ENCODE data around the gene RPE65.
"Not testable (repeated sequence)": the region's sequence is repeated elsewhere in the genome, so short reads cannot be mapped to it uniquely, and the experiment has no call there.

Gene RPE65

DNA sequence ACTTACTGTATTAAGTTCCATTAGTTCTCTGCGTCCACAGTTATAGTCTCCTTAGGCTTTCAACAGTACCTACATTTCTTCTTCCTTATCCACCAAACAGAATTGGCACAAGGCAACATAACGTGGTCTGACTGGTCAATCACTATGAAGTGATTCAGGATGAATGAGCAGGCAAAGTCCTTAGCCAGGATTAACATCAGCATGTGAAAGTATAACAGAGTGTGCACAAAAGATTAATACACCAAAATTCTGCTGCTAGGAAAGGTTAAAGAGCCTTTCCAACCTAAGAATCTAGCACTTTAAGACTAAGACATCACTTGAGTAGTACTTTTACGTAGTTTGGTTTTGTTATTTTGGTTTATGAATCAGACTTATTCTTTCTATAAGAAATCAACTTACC is 31.3 kb upstream of the RPE65 start:
- Histone ChIP-seq H3K9me3 (ENCODE audit: control insufficient read depth, low read length) (no peaks in the 10 kb centered on the region), H3K27ac (ENCODE audit: insufficient read depth, low read length, poor library complexity, severe bottlenecking) (no peak overlapping the region), H3K27me3 (replicated peaks; ENCODE audit: control insufficient read depth, insufficient read depth, low read length, poor library complexity, severe bottlenecking) (no peaks in the 10 kb centered on the region), H3K4me3 (ENCODE audit: insufficient read depth, low read depth, low read length, poor library complexity, severe bottlenecking) (no peak overlapping the region), H3K36me3 (ENCODE audit: control insufficient read depth, insufficient read depth, low read length) (no peaks in the 10 kb centered on the region), H3K4me1 (ENCODE audit: control insufficient read depth, insufficient read depth, low read length, poor library complexity, severe bottlenecking) (no peaks in the 10 kb centered on the region)
- DNase-seq: no peak

DNA sequence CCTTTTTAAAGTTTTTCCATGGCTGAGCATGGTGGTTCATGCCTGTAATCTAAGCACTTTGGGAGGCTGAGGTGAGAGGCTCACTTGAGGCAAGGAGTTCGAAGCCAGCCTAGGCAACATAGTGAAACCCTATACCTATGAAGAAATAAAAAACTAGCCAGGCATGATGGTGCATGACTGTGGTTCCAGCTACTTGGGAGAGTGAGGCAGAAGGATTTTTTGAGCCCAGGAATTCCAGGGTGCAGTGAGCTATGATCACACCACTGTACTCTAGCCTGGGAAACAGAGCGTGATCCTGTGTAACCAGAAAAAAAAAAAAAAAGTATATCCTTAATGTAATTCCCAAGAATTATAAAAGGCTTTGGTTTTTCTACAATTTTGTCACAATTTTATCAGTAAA is 29.7 kb upstream of the RPE65 start:
- Histone ChIP-seq H3K36me3 (ENCODE audit: control insufficient read depth, insufficient read depth, low read length) (no peaks in the 10 kb centered on the region), H3K9me3 (ENCODE audit: control insufficient read depth, low read length) (no peaks in the 10 kb centered on the region), H3K27ac (ENCODE audit: insufficient read depth, low read length, poor library complexity, severe bottlenecking) (no peak overlapping the region), H3K4me1 (ENCODE audit: control insufficient read depth, insufficient read depth, low read length, poor library complexity, severe bottlenecking) (no peaks in the 10 kb centered on the region), H3K4me3 (ENCODE audit: insufficient read depth, low read depth, low read length, poor library complexity, severe bottlenecking) (no peak overlapping the region), H3K27me3 (replicated peaks; ENCODE audit: control insufficient read depth, insufficient read depth, low read length, poor library complexity, severe bottlenecking) (no peaks in the 10 kb centered on the region)
- DNase-seq: no peak

DNA sequence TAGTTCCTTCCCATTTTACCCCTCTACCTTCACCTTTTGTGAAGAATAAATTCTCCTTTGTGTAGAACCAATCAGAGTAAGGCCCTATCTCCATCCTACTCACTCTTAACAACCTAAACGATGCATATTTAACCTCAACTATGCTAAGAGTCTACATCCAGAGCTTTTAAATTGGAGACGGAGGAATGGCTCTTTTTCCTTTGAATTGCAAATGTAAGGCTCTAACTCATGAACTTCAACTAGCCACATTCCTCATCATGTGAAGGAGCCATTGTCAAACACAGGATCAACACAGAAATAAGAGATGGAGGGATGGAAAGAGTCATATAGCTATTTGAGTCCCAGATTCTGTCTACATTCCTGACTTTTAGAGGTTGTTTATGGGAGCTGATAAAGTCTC is 28.9 kb upstream of the RPE65 start:
- H3K27ac ChIP-seq (ENCODE audit: insufficient read depth, low read length, poor library complexity, severe bottlenecking): no peak overlapping the region
- no peaks in the 10 kb centered on the region for H3K9me3 ChIP-seq (ENCODE audit: control insufficient read depth, low read length)
- no peak for DNase-seq
- H3K27me3 ChIP-seq (replicated peaks; ENCODE audit: control insufficient read depth, insufficient read depth, low read length, poor library complexity, severe bottlenecking): no peaks in the 10 kb centered on the region
- no peaks in the 10 kb centered on the region for H3K36me3 ChIP-seq (ENCODE audit: control insufficient read depth, insufficient read depth, low read length)
- no peak overlapping the region for H3K4me3 ChIP-seq (ENCODE audit: insufficient read depth, low read depth, low read length, poor library complexity, severe bottlenecking)
- no peaks in the 10 kb centered on the region for H3K4me1 ChIP-seq (ENCODE audit: control insufficient read depth, insufficient read depth, low read length, poor library complexity, severe bottlenecking)

DNA sequence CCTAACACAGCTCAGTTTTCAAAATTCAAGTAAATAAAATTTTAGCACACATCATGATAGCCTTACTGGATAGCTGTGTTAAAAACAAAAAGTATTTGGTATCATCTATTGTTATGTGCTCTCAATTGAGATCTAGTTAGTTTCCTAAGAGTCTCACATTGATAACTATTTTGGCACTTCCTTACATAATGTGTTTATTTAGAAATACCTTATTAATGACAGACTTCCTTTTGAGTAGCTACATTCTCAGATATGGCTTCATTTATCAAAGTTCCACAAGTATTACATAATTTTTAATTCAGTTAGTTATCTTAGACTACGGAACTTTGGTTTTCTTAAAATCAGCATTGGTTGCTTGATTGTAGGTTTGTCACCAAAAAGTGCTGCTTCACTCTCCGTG is 26.9 kb upstream of the RPE65 start:
- not testable (repeated sequence) for H3K9me3 ChIP-seq (ENCODE audit: control insufficient read depth, low read length); H3K4me3 ChIP-seq (ENCODE audit: insufficient read depth, low read depth, low read length, poor library complexity, severe bottlenecking); H3K27ac ChIP-seq (ENCODE audit: insufficient read depth, low read length, poor library complexity, severe bottlenecking); H3K27me3 ChIP-seq (replicated peaks; ENCODE audit: control insufficient read depth, insufficient read depth, low read length, poor library complexity, severe bottlenecking); H3K4me1 ChIP-seq (ENCODE audit: control insufficient read depth, insufficient read depth, low read length, poor library complexity, severe bottlenecking); H3K36me3 ChIP-seq (ENCODE audit: control insufficient read depth, insufficient read depth, low read length); DNase-seq

DNA sequence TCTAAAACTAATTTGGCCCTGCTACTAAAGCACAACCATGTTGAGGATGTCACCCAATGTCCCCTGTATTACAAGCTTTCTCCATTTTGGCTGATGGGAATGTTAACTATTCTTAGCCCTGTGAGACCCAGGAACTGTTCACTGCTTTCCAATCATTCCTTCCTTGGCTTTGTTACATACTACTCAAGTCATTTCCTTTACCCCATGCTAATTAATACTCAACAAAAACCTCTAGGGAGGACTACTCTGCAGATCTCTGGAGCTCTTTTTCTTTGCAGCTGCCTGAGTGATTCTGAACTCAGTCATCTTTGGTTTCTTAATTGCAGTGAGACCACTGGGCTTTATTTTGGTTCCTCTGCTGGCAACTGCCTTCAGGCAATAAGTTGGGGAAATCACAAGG is 23.3 kb upstream of the RPE65 start:
- no peak overlapping the region for H3K4me3 ChIP-seq (ENCODE audit: insufficient read depth, low read depth, low read length, poor library complexity, severe bottlenecking)
- no peaks in the 10 kb centered on the region for H3K9me3 ChIP-seq (ENCODE audit: control insufficient read depth, low read length)
- no peak overlapping the region for H3K27ac ChIP-seq (ENCODE audit: insufficient read depth, low read length, poor library complexity, severe bottlenecking)
- H3K36me3 ChIP-seq (ENCODE audit: control insufficient read depth, insufficient read depth, low read length): no peaks in the 10 kb centered on the region
- no peak for DNase-seq
- H3K4me1 ChIP-seq (ENCODE audit: control insufficient read depth, insufficient read depth, low read length, poor library complexity, severe bottlenecking): no peaks in the 10 kb centered on the region
- no peaks in the 10 kb centered on the region for H3K27me3 ChIP-seq (replicated peaks; ENCODE audit: control insufficient read depth, insufficient read depth, low read length, poor library complexity, severe bottlenecking)

DNA sequence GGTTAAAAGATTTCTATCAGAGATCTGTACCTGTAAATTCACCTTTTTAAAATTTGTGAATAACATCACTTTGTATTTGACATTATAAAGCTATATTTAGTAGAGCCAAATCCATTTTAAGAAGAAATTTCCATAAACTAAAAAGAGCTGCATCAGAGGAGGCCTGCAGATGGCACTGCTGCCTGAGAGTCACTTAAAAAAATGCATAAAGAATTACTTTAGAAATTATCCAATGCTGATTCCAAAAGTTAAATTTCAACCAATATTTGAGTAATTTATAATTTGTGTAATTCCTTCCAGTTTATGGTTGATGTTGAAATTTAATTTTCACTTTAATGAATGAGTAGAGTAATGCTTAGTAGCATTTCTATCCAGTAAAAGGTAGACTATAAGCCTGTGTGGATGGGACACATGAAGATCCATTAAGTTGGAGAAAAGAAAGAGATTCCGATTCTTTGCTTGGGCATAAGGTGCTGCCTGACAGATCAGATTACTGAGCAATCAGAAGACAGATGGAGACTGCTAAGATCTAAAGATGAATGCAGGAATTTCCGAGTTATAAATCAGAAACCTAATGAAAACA is 20.7 kb upstream of the RPE65 start:
- no peak for DNase-seq
- Histone ChIP-seq H3K27ac (ENCODE audit: insufficient read depth, low read length, poor library complexity, severe bottlenecking) (no peak overlapping the region), H3K27me3 (replicated peaks; ENCODE audit: control insufficient read depth, insufficient read depth, low read length, poor library complexity, severe bottlenecking) (no peaks in the 10 kb centered on the region), H3K4me1 (ENCODE audit: control insufficient read depth, insufficient read depth, low read length, poor library complexity, severe bottlenecking) (no peaks in the 10 kb centered on the region), H3K36me3 (ENCODE audit: control insufficient read depth, insufficient read depth, low read length) (no peaks in the 10 kb centered on the region), H3K9me3 (ENCODE audit: control insufficient read depth, low read length) (no peaks in the 10 kb centered on the region), H3K4me3 (ENCODE audit: insufficient read depth, low read depth, low read length, poor library complexity, severe bottlenecking) (no peak overlapping the region)

DNA sequence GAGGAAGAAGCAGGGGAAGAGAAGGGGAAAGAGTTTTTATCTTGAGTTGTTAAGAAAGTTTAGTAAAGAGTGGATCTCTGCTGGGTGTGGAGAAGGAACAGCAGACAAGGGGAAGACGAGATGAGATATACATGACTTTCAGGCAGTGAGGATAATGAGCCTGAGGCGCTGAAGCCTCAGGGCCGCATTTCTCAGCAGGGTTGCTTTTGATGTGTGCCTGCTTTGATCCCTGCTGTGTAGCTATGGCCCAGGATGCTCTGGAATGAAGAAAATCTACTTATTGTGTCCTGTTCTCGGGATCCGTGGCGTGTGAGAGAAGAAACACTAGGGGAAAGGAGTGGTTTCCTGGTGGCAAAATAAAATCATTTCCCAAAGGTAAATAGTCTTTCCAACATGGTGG is 15.1 kb upstream of the RPE65 start:
- Histone ChIP-seq H3K27ac (ENCODE audit: insufficient read depth, low read length, poor library complexity, severe bottlenecking) (no peak overlapping the region), H3K9me3 (ENCODE audit: control insufficient read depth, low read length) (no peaks in the 10 kb centered on the region), H3K36me3 (ENCODE audit: control insufficient read depth, insufficient read depth, low read length) (no peaks in the 10 kb centered on the region), H3K27me3 (replicated peaks; ENCODE audit: control insufficient read depth, insufficient read depth, low read length, poor library complexity, severe bottlenecking) (no peaks in the 10 kb centered on the region), H3K4me1 (ENCODE audit: control insufficient read depth, insufficient read depth, low read length, poor library complexity, severe bottlenecking) (no peaks in the 10 kb centered on the region), H3K4me3 (ENCODE audit: insufficient read depth, low read depth, low read length, poor library complexity, severe bottlenecking) (no peak overlapping the region)
- no peak for DNase-seq

DNA sequence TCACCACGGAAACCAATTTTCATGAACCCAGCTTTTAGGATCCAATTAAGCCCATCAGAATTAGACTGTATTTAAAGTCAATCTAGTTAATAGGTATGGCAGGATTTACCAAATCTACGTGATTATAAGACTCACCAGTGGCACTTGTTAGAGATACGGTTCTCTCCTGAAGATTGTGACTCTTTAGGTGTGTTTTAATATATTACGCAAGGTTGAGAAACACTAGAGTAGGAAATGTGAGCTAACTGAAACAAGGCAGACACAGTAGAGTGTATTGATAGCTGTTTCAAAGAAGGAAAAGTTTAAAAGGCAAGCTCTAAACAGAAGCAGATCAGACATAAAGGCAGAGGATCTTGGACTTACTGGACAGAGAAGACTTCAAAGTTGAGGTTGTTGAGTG is 11.2 kb upstream of the RPE65 start:
- H3K9me3 ChIP-seq (ENCODE audit: control insufficient read depth, low read length): no peaks in the 10 kb centered on the region
- H3K27me3 ChIP-seq (replicated peaks; ENCODE audit: control insufficient read depth, insufficient read depth, low read length, poor library complexity, severe bottlenecking): no peaks in the 10 kb centered on the region
- no peak overlapping the region for H3K4me3 ChIP-seq (ENCODE audit: insufficient read depth, low read depth, low read length, poor library complexity, severe bottlenecking)
- no peaks in the 10 kb centered on the region for H3K36me3 ChIP-seq (ENCODE audit: control insufficient read depth, insufficient read depth, low read length)
- H3K4me1 ChIP-seq (ENCODE audit: control insufficient read depth, insufficient read depth, low read length, poor library complexity, severe bottlenecking): no peaks in the 10 kb centered on the region
- H3K27ac ChIP-seq (ENCODE audit: insufficient read depth, low read length, poor library complexity, severe bottlenecking): no peak overlapping the region
- DNase-seq: no peak

DNA sequence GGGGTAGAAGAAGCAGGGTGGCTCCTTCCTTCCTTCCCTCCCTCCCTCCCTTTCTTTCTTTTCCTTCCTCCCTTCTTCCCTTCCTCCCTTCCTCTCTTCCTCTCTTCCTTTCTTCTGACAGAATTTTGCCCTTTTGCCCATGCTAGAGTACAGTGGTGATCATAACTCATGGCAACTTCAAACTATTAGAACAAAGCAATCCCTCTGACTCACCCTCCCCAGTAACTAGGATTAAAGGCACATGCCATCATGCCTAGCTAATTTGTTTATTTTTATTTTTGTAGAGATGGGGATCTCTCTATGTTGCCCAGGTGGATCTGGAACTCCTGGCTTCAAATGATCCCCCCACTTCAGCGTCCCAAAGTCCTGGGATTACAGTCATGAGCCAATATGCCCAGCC is 10.0 kb upstream of the RPE65 start:
- Histone ChIP-seq H3K4me3 (ENCODE audit: insufficient read depth, low read depth, low read length, poor library complexity, severe bottlenecking) (no peak overlapping the region), H3K27me3 (replicated peaks; ENCODE audit: control insufficient read depth, insufficient read depth, low read length, poor library complexity, severe bottlenecking) (no peaks in the 10 kb centered on the region), H3K4me1 (ENCODE audit: control insufficient read depth, insufficient read depth, low read length, poor library complexity, severe bottlenecking) (no peaks in the 10 kb centered on the region), H3K9me3 (ENCODE audit: control insufficient read depth, low read length) (no peaks in the 10 kb centered on the region), H3K36me3 (ENCODE audit: control insufficient read depth, insufficient read depth, low read length) (no peaks in the 10 kb centered on the region), H3K27ac (ENCODE audit: insufficient read depth, low read length, poor library complexity, severe bottlenecking) (no peak overlapping the region)
- DNase-seq: no peak

DNA sequence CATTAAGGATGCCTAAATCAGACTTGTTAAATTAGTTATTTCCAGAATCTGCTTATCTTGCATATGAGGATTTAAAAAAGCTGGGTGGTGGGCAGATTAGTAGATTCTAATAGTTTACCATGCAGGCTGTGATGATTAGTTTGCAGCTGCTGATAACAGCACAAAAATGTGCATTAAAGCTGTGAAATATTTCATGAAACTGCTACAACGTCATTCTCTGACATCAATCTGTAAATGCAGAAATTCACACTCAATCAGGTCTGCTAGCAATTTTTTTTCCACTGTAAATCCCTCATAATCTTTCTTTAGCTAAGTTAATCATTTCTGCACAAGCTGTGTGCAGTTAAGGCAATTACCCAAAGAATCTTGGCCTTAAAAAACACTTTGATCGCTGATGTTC is 9.3 kb upstream of the RPE65 start:
- Histone ChIP-seq H3K27ac (ENCODE audit: insufficient read depth, low read length, poor library complexity, severe bottlenecking) (no peak overlapping the region), H3K9me3 (ENCODE audit: control insufficient read depth, low read length) (no peaks in the 10 kb centered on the region), H3K4me3 (ENCODE audit: insufficient read depth, low read depth, low read length, poor library complexity, severe bottlenecking) (no peak overlapping the region), H3K4me1 (ENCODE audit: control insufficient read depth, insufficient read depth, low read length, poor library complexity, severe bottlenecking) (no peaks in the 10 kb centered on the region), H3K36me3 (ENCODE audit: control insufficient read depth, insufficient read depth, low read length) (no peaks in the 10 kb centered on the region), H3K27me3 (replicated peaks; ENCODE audit: control insufficient read depth, insufficient read depth, low read length, poor library complexity, severe bottlenecking) (no peaks in the 10 kb centered on the region)
- DNase-seq: no peak

DNA sequence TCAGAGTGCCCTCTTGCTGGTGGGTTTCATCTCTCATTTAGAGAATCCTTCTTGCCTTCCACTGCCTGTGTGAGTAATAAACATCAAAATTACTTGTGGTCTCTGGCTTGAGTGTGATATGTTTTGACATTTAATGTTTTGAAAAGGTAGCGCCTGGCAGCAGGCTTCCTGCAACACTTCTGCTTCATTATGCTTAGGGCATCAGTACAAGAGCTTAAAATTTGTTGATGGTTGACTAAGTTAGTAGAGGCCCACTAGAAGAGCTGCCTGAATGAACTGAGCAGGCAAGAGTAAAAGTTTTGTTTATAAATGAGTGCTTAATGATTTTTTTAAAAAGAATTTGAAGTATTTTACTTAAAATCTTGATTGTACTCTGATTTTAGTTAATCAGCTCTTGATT is 6.4 kb upstream of the RPE65 start:
- DNase-seq: no peak

More for the DNA sequence above, 6.4 kb upstream of the RPE65 start:
- no peaks in the 10 kb centered on the region for H3K9me3 ChIP-seq (ENCODE audit: control insufficient read depth, low read length)
- no peaks in the 10 kb centered on the region for H3K27me3 ChIP-seq (replicated peaks; ENCODE audit: control insufficient read depth, insufficient read depth, low read length, poor library complexity, severe bottlenecking)
- no peaks in the 10 kb centered on the region for H3K4me1 ChIP-seq (ENCODE audit: control insufficient read depth, insufficient read depth, low read length, poor library complexity, severe bottlenecking)
- no peak overlapping the region for H3K27ac ChIP-seq (ENCODE audit: insufficient read depth, low read length, poor library complexity, severe bottlenecking)
- no peaks in the 10 kb centered on the region for H3K36me3 ChIP-seq (ENCODE audit: control insufficient read depth, insufficient read depth, low read length)
- H3K4me3 ChIP-seq (ENCODE audit: insufficient read depth, low read depth, low read length, poor library complexity, severe bottlenecking): no peak overlapping the region

Measured in effector memory CD4-positive, alpha-beta T cell (primary cell).